HG03460 (cell line): ENCODE results near the gene SMYD4.
"Not testable (repeated sequence)": the region's sequence is repeated elsewhere in the genome, so short reads cannot be mapped to it uniquely, and the experiment has no call there.

Experiments used
- ATAC-seq: cut with Tn5 transposase; IDR thresholded peaks from one replicate; pipeline ENCODE4 v1.9.1; 2021; ENCODE audit not compliant: unreplicated experiment

SMYD4 gene

DNA sequence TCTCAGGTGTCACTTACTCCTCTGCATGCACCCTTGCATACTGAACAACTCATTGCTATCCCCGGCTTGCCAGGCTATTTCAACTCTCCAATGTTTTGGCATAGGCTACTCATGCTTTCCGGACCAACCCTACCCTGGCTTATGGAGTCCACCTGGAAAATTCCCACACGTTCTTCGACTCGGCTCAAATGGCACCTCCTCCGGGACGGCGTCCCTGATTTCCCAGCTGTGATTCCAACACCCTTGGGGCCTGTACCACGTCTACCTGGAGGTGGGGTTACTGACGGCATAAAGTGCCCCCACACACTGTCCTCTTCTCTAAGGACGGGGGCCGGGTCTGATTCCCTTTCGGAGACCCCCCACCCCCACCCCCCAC lies 498 bp downstream of the SMYD4 start:
- ATAC-seq, result peak; percentile 7

DNA sequence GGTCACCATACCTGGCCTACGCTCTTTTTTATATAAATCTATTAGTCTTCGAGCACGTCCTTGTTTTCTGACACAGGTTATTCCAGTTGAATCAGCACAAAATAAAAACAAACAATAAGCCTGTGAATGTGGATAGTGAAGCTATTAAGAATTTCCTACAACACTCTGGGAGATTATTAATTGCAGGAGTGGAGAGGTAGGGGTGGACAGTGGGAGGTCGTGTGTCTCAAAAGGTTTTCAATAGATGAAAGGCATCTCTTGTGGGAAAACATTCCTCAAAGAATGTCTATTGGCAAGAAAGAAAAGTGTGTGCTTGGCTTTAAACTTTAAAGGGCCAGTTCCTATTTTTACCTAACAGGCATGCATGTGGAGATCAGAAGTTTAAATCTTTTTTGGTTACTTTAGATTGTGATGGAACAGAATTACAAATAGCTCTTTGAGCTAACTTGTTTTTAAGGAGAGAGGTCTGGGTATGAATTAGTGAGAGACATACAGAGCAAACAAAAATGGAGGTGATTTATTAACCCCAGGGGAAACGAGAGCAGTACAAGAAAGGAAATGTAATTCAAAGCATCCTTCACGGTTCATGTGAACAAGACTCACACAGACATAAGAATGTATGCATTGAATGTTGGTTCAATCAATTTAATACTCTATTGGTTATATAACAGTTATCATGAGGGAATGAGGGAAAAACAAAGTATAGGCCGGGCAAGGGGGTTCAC lies 9.0 kb downstream of the SMYD4 start:
- ATAC-seq, result no peak

DNA sequence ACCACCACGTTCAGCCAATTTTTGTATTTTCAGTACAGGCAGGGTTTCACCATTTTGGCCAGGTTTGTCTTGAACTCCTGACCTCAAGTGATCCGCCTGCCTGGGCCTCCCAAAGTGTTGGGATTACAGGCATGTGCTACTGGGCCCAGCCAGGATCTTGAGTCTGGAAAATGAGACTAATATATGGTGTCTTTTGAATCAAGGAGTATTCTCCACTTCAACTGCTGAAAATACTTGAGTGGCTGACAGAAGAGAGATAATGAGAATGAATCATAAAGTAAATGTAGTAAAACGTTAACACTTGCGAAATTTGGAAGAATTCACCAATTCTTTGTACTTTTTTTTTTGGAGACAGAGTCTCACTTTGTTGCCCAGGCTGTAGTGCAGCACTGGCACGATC lies 16.6 kb downstream of the SMYD4 start:
- no peak for ATAC-seq

DNA sequence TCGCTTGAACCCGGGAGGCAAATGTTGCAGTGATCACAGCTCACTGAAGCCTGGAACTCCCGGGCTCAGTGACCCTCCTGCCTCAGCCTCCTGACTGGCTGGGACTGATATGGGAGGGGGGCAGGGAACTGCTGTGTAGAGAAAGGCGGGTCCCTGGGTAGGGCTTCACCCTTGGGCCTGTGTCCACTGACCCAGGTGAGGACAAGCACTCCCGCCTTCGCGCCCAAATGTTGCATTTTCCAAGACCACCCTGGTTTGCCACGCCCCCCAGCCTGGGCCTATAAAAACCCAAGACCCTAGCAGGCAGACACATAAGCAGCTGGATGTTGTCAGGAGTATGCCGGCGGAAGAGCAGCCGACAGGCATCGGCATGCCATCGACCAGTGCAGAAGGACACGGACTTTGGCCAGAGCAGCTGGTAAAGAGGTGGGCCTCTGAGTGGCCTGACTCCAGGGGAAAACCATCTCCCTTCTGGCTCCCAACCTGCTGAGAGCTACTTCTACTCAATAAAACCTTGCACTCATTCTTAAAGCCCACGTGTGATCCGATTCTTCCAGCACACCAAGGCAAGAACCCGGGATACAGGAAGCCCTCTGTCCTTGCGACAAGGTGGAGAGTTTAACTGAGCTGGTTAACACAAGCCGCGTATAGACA lies 19.1 kb downstream of the SMYD4 start:
- no peak for ATAC-seq

DNA sequence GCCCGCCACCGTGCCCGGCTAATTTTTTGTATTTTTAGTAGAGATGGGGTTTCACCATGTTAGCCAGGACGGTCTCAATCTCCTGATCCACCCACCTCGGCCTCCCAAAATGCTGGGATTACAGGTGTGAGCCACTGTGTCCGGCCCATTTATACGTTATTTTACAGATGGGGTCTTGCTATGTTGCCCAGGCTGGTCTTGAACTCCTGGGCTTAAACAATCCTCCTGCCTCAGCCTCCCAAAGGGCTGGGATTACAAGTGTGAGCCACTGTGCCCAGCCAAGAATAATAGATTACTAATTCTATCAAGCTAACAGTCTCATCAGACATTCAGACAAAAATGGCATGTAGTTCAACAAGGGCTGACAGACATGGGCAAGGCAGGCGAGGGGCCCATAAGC lies 19.9 kb downstream of the SMYD4 start:
- not testable (repeated sequence) for ATAC-seq

DNA sequence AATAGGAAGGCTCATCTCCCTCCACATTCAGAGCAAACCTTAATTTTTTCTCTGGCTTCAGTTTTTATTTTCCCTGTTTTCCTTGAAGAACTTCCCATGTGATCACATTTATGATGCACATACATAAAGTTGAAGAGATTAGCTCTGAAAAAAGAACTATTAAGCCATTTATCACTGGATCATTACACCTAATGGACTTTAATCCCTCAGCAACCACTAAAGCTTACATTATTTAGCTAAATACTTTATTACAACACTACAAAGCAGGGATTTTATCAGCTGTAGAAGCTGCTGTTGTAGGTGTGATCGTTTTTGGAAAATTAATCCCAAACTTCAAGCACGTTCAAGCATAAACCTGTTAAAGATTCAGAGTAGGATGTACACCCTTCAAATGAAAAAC lies 21.1 kb downstream of the SMYD4 start:
- no peak for ATAC-seq

DNA sequence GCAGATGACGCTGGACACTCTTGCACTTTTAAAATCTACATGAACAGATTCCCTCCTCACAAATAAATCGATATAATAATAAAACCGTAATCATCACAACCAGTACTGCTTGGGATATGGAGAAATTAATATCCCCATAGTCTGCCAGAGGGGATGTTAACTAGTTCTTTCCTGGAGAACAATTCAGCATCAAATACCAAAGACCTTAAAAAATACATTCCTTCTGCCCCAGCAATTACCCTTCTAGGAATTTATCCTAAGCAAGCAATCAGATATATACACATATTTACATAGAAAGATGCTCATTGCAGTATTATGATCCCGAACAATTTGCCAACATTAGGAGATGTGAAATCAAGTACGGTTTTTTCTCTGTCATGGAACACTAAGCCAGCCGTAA lies 21.8 kb downstream of the SMYD4 start:
- no peak for ATAC-seq

DNA sequence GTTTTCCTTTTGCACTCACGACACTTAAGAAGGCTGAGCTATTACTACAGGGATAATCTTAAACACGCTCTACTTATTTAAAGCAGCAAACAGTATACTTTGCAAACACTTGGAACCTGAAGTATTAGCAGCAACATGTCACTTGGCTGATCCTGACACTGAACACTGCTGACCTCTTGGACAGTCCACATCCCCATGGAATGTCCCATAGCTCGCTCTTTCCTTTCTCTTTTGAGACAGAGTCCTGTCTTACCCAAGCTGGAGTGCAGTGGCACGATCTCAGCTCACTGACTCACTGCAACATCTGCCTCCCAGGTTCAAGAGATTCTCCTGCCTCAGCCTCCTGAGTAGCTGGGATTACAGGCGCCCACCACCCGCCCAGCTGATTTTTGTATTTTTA lies 26.4 kb downstream of the SMYD4 start:
- ATAC-seq, result no peak

DNA sequence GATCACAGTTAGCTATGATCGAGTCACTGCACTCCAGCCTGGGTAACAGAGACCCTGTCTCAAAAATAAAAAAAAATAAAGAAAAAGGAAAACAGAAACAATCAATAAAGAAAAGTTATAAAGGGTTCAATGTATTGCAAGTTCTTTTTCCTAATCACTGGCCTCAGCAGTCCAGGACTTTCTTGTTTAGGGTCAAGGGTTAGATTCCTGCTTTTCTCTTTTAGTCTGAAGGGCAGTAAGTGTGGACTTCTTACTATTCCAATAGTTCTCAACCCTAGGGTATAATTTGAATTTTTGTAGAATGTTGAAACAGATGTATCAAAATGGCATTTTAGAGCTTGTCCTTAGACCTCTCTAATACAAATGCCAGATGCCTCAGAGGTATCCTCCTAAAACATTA lies 27.3 kb downstream of the SMYD4 start:
- no peak for ATAC-seq

DNA sequence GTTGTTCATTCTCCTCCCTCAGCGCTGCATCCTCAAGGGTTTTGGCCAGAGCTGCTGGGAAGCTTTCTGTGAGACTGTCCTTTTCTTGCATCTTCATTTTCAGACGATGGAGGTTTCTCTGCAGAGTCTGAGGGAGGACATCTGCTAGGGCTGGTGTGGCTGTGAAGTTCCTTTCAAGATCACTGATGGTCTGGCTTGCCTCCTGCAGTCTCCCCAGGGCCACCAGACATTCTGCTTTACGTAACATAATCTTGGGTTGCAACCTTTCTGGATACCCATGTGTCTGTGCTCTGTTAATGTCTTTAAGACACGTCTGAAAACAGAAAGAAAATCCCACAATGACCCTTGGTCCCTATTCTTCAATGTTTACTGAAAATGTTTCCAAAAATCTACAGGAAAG lies 29.0 kb downstream of the SMYD4 start:
- ATAC-seq, result no peak

DNA sequence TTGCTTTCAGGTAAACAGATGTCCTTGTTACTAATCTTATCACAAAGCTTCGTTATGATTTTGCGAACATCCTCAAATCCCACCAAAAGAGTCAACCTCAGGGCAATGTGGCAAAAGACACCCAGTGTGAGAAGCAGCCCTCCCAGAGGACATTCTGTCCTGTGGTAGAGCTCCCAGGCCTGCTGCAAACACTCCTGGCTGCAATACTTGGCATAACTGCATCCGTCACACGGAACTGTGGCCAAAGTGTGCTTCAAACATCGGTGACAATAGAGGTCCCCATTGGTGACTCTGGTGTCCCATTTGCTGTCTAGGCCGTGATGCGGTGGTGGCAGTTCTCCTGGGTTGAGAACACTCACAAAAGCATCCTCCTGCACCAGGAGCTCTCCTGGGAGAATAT lies 29.5 kb downstream of the SMYD4 start:
- no peak for ATAC-seq

DNA sequence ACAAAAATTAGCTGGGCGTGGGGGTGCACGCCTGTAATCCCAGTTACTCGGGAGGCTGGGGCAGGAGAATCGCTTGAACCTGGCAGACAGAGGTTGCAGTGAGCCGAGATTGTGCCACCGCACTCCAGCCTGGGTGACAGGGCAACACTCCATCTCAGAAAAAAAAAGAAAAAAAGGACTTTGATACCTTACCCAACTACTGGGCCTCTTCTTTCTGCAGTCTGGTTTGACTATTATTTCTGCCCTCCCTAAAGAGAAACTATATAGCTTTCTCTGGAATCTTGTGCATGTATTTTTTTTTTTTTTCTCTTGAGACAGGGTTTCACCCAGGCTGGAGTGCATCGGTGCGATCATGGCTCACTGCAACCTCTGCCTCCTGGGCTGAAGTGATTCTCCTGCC lies 31.9 kb downstream of the SMYD4 start:
- ATAC-seq, result not testable (repeated sequence)

DNA sequence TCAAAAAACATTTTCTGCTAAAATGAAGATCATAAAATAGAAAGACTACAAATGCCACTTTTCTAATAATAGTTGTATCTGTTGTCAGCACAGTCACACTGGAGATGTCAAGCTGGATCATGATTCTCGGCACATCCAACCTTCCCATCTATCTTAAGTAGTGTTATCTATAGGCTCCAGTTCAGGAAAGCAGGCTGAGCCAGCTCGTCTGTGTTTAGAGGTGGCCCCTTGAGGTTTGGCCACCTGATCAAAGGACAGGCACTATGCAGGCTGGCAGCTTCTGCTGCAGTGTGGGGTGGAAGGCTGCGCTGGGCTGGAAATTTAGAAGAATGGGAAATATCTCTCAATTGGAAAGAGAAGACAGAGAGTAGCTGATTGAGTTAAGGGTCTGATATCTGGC lies 32.4 kb downstream of the SMYD4 start:
- no peak for ATAC-seq

DNA sequence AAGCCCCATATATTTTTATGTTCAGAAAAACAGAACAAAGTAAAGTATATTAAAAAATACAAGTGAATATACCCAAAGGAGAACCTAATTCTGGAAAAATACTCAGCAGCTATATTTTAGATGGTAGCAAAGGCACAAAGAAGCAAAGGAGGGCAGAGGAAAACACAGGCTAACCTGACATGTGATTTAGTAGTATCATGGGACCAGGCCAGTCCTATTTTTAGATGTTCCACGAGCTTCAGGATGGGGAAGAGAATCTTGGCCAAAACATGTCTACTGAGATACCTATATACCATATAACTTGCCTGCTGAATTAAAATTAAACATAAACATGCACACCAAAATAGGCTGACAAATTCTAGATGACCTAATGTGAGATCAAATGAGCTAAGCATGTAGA lies 32.9 kb downstream of the SMYD4 start:
- ATAC-seq, result no peak

DNA sequence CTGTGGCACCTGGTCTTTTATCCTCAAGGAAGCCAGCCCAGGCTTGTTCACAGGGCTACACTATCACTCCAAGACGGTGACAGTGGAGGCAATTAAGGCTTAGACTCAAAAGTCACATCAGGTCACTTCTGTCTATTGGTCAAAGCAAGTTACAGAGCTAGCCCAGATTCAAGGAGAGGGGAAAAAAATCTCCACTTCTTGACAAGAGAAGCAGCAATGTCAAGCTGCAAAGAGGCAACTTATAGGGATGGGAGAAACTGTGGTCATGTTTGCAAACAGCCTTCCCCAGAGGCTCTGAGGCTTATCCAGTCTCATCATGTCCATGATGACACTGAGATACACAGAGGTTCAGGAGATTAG lies 36.3 kb downstream of the SMYD4 start:
- no peak for ATAC-seq

DNA sequence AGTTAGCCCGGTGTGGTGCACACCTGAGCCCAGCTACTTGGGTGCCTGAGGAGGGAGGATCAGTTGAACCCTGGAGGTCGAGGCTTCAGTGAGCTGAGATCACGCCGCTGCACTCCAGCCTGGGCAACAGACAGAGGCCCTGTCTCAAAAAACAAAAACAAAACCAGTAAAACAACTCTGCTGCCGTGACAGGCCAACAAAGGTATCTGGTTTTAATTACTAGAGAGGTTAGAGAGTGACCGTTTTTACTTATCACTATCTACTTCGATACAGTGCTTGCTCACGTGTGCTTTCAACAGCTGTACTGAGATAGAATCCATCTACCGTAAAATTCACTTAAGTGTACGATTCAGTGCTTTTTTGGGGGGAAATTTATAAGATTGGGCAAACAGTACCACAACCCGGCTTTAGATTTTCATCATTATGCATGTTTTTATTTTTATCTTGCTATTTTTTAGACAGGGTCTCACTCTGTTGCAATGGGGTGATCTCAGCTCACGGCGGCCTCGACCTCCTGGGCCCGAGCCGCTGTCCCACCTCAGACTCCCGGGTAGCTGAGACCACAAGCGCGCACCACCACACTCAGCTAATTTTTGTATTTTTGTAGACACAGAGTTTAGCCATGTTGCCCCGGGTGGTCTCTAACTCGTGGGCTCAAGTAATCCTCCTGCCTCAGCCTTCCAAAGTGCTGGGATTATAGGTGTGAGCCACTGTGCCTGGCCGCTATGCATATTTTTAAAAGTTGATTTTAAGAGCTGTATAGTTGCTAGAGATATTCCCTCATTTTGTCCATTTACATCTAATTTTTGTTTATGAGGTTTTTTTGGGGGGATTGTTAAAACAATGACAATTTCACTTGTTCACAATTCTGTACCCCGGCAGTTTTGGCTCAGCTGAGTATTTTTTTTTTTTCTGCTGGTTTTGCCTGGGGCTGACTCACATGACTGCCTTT lies 36.9 kb downstream of the SMYD4 start:
- no peak for ATAC-seq

DNA sequence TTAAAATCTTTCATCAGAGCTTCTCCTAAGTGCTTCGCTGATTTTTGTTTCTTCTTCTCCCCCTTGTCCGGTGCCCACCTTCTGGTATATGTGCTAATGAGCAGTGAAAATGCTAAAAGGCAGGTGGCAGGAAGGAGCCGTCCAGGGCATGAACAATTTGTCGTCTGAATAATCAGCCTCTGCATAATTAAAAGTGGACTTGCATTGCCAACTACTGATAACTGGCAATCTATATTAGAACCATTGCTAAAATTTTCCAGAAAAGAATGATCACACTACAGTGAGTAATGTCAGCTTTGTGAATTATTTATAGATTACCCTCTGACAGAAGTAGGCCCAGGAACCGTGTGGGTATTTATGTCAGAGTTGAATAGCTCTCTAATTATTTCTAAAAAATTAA lies 39.8 kb downstream of the SMYD4 start:
- ATAC-seq, result no peak

DNA sequence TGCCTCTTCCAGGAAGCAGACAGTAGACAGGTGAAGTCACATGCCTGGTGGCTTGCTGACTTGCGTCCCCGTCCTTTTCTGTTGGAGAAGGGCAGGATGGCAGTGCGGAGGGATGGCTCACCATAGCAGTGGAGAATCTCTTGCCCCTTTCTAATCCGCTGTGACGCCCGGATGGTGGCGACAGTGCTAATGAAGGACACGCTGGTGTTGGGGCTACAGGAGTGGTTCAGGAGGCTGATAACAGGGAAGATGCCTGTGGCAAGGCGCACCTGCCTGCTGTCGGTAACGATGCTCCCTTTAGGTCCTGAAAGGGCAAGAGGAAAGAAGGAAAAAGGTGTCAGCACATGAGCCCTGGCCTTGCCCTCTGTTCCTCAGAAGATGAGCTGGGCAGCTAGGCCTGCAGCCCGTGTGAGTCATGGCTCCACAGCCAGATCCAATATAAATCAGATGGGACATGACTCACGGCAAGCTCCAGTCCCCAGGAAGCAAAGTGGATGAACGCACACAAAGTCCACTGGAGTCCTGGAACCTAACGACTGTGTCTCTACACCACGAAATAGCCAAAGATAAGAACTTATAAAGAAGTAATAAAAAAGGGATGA lies 42.3 kb downstream of the SMYD4 start:
- ATAC-seq, result no peak

DNA sequence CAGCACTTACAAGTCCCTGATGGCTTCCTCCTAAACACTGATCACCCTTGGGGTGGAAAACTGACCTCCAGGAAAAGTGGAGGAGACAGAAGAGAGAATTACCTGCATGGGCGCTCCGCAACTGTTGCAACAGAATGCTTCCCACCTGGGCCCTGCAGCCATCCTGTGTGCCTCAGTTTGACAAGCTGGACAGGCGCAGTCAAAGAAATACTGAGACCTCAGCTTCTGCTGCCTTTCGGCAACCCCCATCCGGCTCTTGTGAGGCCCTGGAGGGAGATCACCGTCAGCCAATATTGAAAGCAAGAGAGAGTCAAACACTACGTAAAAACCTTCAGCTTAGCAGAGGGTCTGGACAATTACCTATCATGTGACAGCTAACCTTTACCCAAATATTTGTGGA lies 43.0 kb downstream of the SMYD4 start:
- no peak for ATAC-seq

DNA sequence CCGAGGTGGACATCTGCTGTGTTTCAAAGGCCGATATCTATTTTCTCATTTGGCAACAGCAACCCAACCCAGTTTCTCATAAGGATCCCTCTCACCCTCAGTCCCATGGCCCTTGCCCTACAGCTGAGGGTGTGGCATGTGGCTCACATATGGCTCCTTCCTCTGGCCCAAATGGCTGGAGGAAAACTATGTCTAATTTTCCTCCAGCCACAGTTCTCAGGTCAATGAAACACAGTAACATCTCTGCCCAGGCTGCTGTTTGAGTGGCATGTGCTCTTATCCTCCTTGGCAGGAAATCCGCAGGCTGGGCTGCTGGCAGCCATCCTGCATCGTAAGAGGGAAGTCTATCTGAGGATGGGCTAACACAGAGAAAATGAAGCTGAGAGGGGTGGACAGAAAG lies 43.8 kb downstream of the SMYD4 start:
- no peak for ATAC-seq

DNA sequence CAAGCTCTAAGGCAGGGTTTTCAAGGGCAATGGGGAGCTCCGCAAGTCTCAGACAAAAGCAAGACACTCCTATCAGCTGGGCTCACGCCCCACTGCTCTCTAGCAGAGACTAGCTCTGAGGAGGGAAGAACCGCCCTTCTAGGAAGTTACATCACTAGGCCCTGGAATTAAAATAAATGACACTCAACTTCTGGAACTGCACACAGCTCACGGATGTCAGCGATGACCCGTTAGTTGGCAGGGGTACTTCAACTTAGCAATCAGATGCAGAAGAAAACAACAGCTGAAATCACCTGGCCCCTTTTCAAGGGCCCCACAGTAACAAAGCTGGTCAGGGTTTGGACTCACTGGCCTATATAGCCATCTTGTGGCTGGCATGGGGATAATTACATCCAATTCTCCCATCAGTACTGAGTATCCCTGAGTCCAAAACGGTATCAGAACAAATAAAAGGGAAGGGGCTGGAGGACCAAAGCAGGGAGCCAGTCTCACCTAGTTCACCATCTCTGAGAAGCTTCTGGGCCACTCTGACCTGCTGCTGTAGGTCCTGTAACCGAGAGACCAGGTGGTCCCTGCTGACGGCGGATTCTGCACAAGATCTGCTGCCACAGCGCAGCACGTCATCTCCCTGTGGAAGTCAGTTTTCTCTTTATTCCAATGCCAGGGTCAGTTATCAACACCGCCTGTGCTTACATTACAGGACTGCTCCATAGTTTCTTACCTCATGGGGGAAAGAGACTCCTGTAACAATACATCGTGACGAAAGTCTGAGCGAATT lies 45.7 kb downstream of the SMYD4 start:
- no peak for ATAC-seq
